Upper lobe of left lung (tissue), 4 donors: ENCODE results near the gene PIP4K2B.

Experiments
- CTCF ChIP-seq, 6 experiments: fragments of 450-650 bp in 4 of 6; fragments of 200-600 bp in 2 of 6; sonication (generic) in 2 of 6; IDR thresholded peaks; one replicate each; pipeline ENCODE4 v1.5.1; 2016 to 2019; ENCODE audit warnings: antibody characterized with exemption in 6 of 6
- POLR2A ChIP-seq, 4 donors: fragments of 450-650 bp; IDR thresholded peaks; one replicate each; pipeline ENCODE4 v1.5.1; 2016 to 2017; ENCODE audit warnings: antibody characterized with exemption in 4 of 4, mild to moderate bottlenecking in 2 of 4
- POLR2AphosphoS5 ChIP-seq, 2 donors: sonication (generic); formaldehyde crosslinking; IDR thresholded peaks; one replicate each; pipeline ENCODE4 v1.5.1; 2017; ENCODE audit warnings: antibody characterized with exemption in 2 of 2

GRCh38 chr17:38729886-38730525, 69.3 kb downstream of the PIP4K2B start, which contains the start of gene CISD3:
- TF ChIP-seq POLR2A (IDR thresholded peaks at IDR 0.05) (peak in 2 of 4 donors; percentile 26 to 55), CTCF (IDR thresholded peaks at IDR 0.05) (peak; percentile 95 to 99 (median 99)), POLR2AphosphoS5 (IDR thresholded peaks at IDR 0.05) (peak in 1 of 2 donors; percentile 46)
